ENCODE data around the gene TGFBI.
"Not testable (repeated sequence)": the region's sequence is repeated elsewhere in the genome, so short reads cannot be mapped to it uniquely, and the experiment has no call there.

Gene TGFBI

DNA sequence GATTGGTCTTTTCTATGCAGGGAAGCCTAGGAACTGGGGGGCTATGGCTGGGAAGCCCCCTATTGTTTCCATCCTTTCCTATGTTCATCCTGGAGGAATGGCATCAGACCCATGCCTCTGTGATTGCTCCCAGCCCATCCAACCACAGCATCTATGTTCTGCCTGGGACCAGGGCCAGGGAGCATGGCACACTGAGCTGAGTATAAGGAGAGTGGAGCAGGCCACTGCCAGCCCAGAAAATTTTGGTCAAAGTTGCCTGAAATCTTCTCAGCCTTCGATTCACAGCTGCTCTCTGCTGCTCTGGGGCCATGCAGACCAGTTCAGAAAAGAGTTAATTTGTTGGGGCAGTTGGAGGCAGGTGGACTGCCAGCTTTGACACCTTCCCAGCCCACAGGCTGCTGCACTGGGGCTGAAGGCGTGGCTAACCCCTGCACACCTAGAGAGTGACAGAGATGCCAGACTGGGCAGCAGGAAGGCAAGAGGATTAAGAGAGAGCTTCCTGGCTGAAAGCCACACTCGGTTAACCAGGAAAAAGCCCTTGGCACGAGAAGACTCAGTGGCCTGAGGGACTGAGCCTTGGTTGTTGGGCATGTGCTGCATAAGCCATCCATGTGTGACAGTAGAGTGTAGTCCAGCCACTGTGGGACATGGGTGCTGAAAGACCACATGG lies 12.1 kb downstream of the TGFBI start:
- H3K4me3 ChIP-seq (ENCODE audit: severe bottlenecking) = no peak overlapping the region
- H3K9me3 ChIP-seq (ENCODE audit: severe bottlenecking) = no peaks in the 10 kb centered on the region
- H3K36me3 ChIP-seq (ENCODE audit: low read depth) = peaks cover 100% of the 10 kb centered on the region
- peak overlapping the region; percentile 95 for H3K27ac ChIP-seq (ENCODE audit: poor library complexity, severe bottlenecking)
- DNase-seq (ENCODE audit: low spot score) (no peak), ATAC-seq (ENCODE audit: low read depth) (peak; percentile 19; the same call in 2 of the 3 replicates)
- H3K27me3 ChIP-seq (ENCODE audit: insufficient read depth, poor library complexity, severe bottlenecking) = no peaks in the 10 kb centered on the region
- H3K4me1 ChIP-seq (ENCODE audit: insufficient read depth, poor library complexity, severe bottlenecking) = peaks cover 23% of the 10 kb centered on the region
- TF ChIP-seq, protein P1, sequence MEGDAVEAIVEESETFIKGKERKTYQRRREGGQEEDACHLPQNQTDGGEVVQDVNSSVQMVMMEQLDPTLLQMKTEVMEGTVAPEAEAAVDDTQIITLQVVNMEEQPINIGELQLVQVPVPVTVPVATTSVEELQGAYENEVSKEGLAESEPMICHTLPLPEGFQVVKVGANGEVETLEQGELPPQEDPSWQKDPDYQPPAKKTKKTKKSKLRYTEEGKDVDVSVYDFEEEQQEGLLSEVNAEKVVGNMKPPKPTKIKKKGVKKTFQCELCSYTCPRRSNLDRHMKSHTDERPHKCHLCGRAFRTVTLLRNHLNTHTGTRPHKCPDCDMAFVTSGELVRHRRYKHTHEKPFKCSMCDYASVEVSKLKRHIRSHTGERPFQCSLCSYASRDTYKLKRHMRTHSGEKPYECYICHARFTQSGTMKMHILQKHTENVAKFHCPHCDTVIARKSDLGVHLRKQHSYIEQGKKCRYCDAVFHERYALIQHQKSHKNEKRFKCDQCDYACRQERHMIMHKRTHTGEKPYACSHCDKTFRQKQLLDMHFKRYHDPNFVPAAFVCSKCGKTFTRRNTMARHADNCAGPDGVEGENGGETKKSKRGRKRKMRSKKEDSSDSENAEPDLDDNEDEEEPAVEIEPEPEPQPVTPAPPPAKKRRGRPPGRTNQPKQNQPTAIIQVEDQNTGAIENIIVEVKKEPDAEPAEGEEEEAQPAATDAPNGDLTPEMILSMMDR (IDR thresholded peaks at IDR 0.05; ENCODE audit: poor library complexity, severe bottlenecking) = no peak

DNA sequence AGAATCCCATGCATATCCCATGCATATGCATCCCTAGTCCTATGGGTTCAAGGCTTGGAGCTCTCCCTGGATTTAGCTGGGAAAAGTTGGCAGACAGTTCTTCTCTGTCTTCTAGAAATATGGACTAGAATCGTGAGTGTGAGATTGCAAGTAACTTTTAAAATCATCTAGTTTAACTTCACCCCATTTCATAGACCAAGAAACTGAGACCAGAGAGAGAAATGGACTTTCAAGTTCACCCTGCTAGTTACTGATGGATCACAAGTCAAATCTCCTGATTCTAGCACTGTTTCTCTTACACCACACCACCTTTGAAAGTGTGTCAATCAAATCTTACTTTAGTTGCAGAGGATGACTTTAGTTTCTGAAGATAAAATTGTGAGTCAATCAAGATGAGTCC lies 13.4 kb downstream of the TGFBI start:
- no peaks in the 10 kb centered on the region for H3K9me3 ChIP-seq (ENCODE audit: severe bottlenecking)
- peaks cover 100% of the 10 kb centered on the region for H3K36me3 ChIP-seq (ENCODE audit: low read depth)
- ATAC-seq (ENCODE audit: low read depth) = no peak
- DNase-seq (ENCODE audit: low spot score) = no peak
- no peaks in the 10 kb centered on the region for H3K27me3 ChIP-seq (ENCODE audit: insufficient read depth, poor library complexity, severe bottlenecking)
- H3K4me3 ChIP-seq (ENCODE audit: severe bottlenecking) = no peak overlapping the region
- TF ChIP-seq, protein P1 (IDR thresholded peaks at IDR 0.05; ENCODE audit: poor library complexity, severe bottlenecking) = no peak
- H3K27ac ChIP-seq (ENCODE audit: poor library complexity, severe bottlenecking) = peak overlapping the region; percentile 95
- peaks cover 10% of the 10 kb centered on the region for H3K4me1 ChIP-seq (ENCODE audit: insufficient read depth, poor library complexity, severe bottlenecking)

DNA sequence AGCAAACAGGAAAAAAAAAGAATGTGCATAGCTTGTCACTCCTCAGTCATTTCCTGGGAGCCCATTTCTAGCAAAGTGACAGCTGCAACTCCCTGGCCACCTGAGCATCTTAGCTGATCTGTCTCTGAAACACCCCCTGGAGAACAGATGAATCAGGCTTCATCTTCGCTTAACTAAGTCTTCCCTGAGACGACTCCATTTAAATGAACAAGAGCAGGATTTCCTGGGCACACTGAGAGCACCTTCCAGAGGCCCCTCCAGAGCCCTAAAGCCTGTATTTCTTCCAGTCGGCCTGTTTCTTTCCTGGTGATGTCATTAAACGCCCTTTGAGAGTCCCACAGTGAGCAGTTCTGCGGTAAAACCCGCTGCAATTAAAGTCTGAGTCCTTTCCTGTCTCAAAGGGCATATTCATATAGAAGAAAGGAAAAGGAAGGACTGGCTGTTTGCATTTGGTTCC lies 13.9 kb downstream of the TGFBI start:
- TF ChIP-seq, protein P1 (IDR thresholded peaks at IDR 0.05; ENCODE audit: poor library complexity, severe bottlenecking) = no peak
- H3K27ac ChIP-seq (ENCODE audit: poor library complexity, severe bottlenecking) = peak overlapping the region; percentile 95
- no peak overlapping the region for H3K4me3 ChIP-seq (ENCODE audit: severe bottlenecking)
- no peaks in the 10 kb centered on the region for H3K9me3 ChIP-seq (ENCODE audit: severe bottlenecking)
- peaks cover 100% of the 10 kb centered on the region for H3K36me3 ChIP-seq (ENCODE audit: low read depth)
- H3K27me3 ChIP-seq (ENCODE audit: insufficient read depth, poor library complexity, severe bottlenecking) = no peaks in the 10 kb centered on the region
- ATAC-seq (ENCODE audit: low read depth) = no peak
- no peak for DNase-seq (ENCODE audit: low spot score)
- H3K4me1 ChIP-seq (ENCODE audit: insufficient read depth, poor library complexity, severe bottlenecking) = peaks cover 6% of the 10 kb centered on the region

DNA sequence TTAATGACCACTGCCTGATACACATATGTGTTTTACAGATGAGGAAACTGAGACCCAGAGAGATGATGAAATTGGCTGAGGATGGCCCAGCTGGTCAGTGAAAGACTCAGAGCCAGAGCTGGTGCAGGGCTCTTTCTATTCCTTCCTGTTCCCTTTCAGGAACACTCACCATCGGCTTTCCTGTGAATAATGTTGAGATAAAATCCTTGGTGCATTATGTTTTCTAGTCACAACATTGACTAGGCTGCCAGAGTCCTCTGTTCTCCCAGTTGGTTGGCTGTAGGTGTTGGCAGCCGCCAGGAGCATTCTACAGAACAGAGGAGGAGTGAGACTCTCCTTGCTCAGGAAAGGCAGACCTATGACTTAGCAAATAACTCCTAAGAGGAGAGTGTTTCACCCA lies 14.8 kb downstream of the TGFBI start:
- Histone ChIP-seq H3K4me3 (ENCODE audit: severe bottlenecking) (no peak overlapping the region), H3K27ac (ENCODE audit: poor library complexity, severe bottlenecking) (peak overlapping the region; percentile 95), H3K4me1 (ENCODE audit: insufficient read depth, poor library complexity, severe bottlenecking) (peaks cover 5% of the 10 kb centered on the region), H3K27me3 (ENCODE audit: insufficient read depth, poor library complexity, severe bottlenecking) (no peaks in the 10 kb centered on the region), H3K9me3 (ENCODE audit: severe bottlenecking) (no peaks in the 10 kb centered on the region), H3K36me3 (ENCODE audit: low read depth) (peaks cover 100% of the 10 kb centered on the region)
- TF ChIP-seq, protein P1 (IDR thresholded peaks at IDR 0.05; ENCODE audit: poor library complexity, severe bottlenecking) = no peak
- ATAC-seq (ENCODE audit: low read depth) = no peak
- no peak for DNase-seq (ENCODE audit: low spot score)

DNA sequence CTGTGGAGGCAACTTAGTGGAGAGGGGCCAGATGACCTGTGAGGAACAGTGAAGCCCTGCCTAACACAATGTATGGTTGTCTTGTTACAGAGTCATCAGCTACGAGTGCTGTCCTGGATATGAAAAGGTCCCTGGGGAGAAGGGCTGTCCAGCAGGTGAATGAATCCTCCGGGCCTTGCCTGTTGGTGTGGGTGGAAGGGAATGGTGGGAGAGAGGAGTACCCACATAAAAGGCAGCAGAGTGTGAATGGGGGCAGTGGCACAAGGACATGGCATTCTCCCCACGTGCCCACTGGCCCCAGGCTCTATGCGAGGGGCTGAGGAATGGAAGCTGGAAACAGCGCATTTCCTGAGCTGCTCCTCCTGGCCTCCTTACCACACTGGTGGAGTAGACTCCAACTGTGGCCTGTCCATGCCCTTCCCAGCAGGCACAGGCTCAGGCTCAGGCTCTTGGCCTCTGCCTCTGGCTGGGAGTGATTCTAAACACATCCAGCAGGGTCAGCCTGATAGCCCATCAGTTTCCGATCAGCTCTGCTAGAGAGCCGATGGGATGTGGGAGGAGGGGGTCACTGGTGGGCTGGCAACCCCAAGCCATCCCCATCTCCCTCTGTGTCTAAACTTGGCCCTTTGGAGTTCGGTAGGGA lies 15.3 kb downstream of the TGFBI start:
- ATAC-seq (ENCODE audit: low read depth) = no peak
- Histone ChIP-seq H3K4me3 (ENCODE audit: severe bottlenecking) (no peak overlapping the region), H3K4me1 (ENCODE audit: insufficient read depth, poor library complexity, severe bottlenecking) (peaks cover 5% of the 10 kb centered on the region), H3K27ac (ENCODE audit: poor library complexity, severe bottlenecking) (peak overlapping the region; percentile 95), H3K36me3 (ENCODE audit: low read depth) (peaks cover 100% of the 10 kb centered on the region), H3K27me3 (ENCODE audit: insufficient read depth, poor library complexity, severe bottlenecking) (no peaks in the 10 kb centered on the region), H3K9me3 (ENCODE audit: severe bottlenecking) (no peaks in the 10 kb centered on the region)
- TF ChIP-seq, protein P1 (IDR thresholded peaks at IDR 0.05; ENCODE audit: poor library complexity, severe bottlenecking) = no peak
- peak; percentile 45 for DNase-seq (ENCODE audit: low spot score)

DNA sequence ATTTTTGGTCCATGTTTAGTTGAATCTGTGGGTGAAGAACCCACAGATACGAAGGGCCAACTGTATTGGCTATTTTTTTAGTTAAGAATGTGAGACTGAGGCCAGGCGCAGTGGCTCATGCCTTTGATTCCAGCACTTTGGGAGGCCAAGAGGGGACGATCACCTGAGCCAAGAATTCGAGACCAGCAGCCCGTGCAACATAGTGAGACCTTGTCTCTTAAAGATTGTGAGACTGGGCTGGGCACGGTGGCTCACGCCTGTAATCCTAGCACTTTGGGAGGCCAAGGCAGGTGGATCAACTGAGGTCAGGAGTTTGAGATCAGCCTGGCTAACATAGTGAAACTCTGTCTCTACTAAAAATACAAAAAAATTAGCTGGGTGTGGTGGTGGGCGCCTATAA lies 16.2 kb downstream of the TGFBI start:
- Histone ChIP-seq H3K27ac (ENCODE audit: poor library complexity, severe bottlenecking) (peak overlapping the region; percentile 95), H3K36me3 (ENCODE audit: low read depth) (peaks cover 100% of the 10 kb centered on the region)
- ATAC-seq (ENCODE audit: low read depth); H3K4me3 ChIP-seq (ENCODE audit: severe bottlenecking); H3K9me3 ChIP-seq (ENCODE audit: severe bottlenecking); H3K27me3 ChIP-seq (ENCODE audit: insufficient read depth, poor library complexity, severe bottlenecking); H3K4me1 ChIP-seq (ENCODE audit: insufficient read depth, poor library complexity, severe bottlenecking): not testable (repeated sequence)
- peak; percentile 19 for DNase-seq (ENCODE audit: low spot score)
